Esophagus muscularis mucosa (tissue), 4 donors: ENCODE data around the gene TMEM63B.

Experiments
- EP300 ChIP-seq: sonication (generic); formaldehyde crosslinking; IDR thresholded peaks from one replicate; pipeline ENCODE4 v1.6.1; 2017; ENCODE audit warnings: antibody characterized with exemption
- POLR2AphosphoS5 ChIP-seq, 2 donors: sonication (generic); formaldehyde crosslinking; IDR thresholded peaks; one replicate each; pipeline ENCODE4 v1.6.1; 2017; ENCODE audit warnings: antibody characterized with exemption in 2 of 2
- TF ChIP-seq, protein P1 (sequence below), 3 experiments: fragments of 200-600 bp in 2 of 3; fragments of 450-650 bp in 1 of 3; sonication (generic) in 2 of 3; IDR thresholded peaks; one replicate each; pipeline ENCODE4 v1.5.1; 2017 to 2019; ENCODE audit warnings: antibody characterized with exemption in 3 of 3, mild to moderate bottlenecking in 2 of 3, moderate library complexity in 1 of 3

GRCh38 chr6:44172731-44173500 is 45.6 kb downstream of the TMEM63B start:
- TF ChIP-seq POLR2AphosphoS5 (IDR thresholded peaks at IDR 0.05) (peak; percentile 59 to 72), EP300 (no peak)
- TF ChIP-seq, protein P1, sequence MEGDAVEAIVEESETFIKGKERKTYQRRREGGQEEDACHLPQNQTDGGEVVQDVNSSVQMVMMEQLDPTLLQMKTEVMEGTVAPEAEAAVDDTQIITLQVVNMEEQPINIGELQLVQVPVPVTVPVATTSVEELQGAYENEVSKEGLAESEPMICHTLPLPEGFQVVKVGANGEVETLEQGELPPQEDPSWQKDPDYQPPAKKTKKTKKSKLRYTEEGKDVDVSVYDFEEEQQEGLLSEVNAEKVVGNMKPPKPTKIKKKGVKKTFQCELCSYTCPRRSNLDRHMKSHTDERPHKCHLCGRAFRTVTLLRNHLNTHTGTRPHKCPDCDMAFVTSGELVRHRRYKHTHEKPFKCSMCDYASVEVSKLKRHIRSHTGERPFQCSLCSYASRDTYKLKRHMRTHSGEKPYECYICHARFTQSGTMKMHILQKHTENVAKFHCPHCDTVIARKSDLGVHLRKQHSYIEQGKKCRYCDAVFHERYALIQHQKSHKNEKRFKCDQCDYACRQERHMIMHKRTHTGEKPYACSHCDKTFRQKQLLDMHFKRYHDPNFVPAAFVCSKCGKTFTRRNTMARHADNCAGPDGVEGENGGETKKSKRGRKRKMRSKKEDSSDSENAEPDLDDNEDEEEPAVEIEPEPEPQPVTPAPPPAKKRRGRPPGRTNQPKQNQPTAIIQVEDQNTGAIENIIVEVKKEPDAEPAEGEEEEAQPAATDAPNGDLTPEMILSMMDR (IDR thresholded peaks at IDR 0.05): peak; percentile 91 to 94 (median 94)
